Stimulated activated CD4-positive, alpha-beta T cell treated with anti-CD3 and anti-CD28 coated beads, TNF-alpha, amount 100 ng/mL, for 48 hours (primary cell): ENCODE data around the gene PRMT9.

Experiments used
- DNase-seq, 3 donors: peaks; one replicate each; pipeline ENCODE4 v3.0.0-alpha.2; 2020; ENCODE audit warnings: low read depth in 3 of 3

PRMT9 gene

DNA sequence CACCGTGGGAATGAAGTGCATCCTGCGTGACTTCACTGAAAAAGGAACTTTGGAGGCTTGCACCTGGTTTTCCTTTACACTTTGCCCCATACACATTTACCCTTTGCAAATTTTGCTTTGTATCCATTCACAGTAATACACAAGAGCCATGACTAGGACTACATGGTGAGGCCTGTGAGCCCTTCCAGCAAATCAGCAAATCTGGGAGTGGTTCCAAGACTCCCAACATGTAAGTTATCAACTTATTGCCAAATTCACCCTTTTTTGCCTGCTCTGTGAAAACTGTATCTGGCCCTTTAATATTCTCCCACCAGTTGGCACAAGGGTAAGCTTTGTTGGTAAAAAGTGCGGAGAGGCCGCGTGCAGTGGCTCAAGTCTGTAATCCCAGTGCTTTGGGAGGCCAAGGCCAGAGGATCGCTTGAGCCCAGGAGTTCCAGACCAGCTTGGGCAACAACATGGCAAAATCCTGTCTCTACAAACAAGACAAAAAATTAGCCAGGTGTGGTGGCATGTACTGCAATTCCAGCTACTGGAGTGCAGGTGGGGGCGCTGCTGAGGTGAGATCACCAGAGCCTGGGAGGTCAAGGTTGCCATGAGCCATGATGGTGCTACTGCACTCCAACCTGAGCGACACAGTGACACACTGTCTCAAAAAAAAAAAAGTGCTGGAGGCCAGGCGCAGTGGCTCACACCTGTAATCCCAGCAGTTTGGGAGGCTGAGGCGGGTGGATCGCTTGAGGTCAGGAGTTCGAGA, 5.0 kb downstream of the PRMT9 start:
- DNase-seq: no peak

DNA sequence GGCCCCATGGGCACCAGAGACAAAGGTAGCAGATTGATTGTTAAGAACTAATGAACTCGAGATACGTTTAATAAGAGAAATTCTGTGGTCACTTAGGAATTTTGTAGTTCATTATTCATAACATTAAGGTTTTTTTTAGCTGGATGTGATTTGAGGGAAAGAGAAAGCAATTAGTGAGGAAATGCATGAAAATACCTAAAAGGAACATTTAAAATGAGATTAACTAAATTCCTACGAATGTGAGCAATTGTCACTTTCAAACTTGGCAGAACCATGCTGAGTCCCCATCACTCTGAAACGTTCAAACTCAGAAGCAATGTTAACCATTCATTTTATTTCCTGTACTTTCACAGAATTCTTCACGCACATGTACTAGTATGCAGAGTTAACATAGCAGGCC, 5.9 kb downstream of the PRMT9 start:
- DNase-seq: no peak

DNA sequence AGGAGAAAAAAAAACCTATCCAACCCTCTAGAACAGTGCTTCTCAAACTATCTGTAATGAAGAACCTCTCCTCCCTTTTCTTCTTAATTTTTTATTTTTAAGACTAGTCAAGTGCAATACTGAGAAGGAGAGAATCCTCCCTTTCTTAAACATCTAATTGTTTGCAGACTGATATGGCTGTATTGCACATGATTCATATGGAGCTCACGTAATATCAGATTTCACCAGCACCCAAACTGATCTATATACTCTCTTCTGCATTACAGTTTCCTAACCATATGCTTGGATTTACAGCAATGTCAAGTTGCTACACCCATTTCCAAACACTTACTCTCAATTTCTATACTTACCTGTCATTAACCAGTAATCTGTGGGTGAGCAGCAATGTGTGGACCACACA, 9.5 kb downstream of the PRMT9 start:
- no peak for DNase-seq

DNA sequence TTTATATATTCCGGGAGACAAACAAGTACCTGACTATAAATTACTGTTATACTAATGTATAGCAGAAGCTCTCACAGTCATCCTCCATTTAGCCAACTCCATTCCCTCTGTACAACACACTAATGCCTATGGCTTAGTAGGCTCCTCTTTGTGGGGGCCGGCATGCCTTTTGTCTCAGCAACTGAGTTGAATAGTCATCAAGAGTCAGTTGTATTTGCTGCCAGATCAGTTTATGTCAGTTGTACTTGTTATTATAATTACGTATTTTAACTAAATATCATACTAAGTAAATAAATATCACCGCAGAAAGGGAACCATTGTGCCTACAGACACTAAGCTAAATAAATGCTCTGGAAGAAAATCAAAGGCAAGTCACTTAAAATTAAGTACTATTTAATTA, 9.9 kb downstream of the PRMT9 start:
- no peak for DNase-seq

DNA sequence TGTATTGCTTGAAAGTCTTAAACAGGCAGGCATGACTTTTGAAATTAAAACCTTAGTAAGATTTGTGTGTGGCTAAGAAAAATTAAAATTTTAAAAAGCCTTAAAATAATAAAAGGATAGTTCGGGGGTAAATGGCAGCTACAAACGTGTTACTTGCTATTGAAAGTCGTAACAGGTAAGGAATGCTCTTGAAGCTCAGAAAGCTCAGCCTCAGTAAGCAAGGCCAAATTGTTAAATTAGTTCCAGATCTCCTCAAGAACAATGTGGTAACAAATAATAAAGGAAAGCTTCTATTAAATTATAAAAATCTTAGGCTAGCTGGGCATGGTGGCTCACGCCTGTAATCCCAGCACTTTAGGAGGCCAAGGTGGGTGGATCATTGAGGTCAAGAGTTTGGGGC, 25.5 kb downstream of the PRMT9 start:
- no peak for DNase-seq

DNA sequence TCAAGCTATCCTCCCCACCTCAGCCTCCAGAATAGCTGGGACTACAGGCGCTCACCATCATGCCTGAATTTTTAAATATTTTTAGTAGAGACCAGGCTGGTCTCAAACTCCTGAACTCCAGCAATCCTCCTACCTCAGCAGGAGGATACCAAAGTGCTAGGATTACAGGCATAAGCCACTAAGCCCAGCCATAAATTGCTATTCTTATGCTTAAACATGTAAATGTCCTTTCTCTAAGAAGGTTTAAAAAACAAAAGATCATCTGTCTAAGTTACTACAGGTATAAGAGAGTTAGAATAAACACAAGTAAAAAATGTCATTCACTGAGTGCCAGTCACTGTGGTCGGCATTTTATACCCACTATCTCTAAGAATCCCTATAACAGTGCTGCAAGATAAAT, 28.3 kb downstream of the PRMT9 start:
- DNase-seq: no peak

DNA sequence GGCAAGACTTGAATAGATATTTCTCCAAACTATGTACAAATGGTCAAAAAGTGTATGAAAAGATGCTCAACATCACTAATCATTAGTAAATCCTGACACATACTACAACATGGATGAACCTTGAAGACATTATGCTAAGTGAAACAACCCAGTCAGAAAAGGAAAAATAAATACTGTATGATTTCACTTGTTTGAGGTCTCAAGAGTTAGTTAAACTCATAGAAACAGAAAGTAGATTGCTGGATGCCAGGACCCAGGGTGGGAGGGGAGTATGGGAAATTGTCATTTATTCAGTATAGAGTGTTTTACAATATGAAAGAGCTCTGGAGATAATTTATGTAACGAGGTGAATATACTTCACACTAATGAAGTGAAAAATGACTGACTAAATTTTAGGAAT, 32.4 kb downstream of the PRMT9 start:
- no peak for DNase-seq

DNA sequence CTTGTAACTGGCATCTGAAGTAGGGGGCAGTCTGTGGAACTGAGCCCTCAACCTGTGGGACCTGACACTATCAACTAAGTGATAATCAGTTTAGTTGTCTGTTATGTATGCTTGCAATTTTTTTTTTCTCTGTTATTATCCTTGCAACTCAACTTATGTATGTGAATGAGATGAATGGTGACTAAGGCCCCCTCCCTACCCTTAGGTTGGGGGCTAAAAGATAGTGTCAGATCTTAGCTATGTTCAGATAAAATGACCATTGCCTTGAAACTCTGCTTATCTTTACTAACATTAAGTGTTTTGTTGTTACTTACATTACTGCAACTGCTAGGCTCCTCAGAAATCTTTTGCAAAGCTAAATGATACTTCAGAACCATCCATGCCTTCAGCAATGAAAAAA, 35.3 kb downstream of the PRMT9 start:
- DNase-seq: no peak

DNA sequence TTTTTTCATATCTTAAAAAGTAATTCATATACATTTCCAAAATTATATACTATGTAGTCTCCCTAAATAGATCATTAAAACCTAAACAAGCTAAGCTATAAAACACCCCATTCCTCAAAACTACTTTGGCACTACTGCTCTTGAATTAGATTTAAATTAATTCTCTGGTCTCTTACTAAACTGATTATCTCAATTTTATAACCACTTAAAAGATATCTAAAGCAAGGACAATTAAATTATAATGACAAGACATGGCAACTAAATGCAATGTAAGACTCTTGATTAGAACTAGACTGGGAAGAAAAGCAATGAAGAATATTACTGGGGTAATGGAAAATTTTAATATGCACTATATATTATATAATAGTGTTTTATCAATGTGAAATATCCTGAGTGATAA, 38.9 kb downstream of the PRMT9 start:
- DNase-seq: no peak

DNA sequence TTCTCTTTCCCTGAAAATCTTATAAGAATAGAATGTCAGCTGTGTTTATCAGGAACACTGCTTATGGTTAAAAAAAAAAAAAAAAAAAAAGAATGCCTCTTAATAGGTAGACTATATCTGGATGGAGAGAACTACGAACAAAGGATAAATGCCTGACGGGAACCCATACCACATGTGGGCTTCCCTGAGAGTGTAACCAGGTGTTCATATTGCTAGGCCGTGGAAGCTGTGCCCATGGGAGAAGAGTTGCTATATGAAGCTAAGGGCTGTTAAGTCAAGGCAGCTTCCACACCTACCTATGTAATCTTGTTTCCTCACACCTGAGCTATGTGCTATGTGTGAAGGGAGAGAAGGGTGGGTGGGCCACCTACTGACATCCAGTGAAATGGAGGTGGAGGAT, 39.5 kb downstream of the PRMT9 start:
- no peak for DNase-seq

DNA sequence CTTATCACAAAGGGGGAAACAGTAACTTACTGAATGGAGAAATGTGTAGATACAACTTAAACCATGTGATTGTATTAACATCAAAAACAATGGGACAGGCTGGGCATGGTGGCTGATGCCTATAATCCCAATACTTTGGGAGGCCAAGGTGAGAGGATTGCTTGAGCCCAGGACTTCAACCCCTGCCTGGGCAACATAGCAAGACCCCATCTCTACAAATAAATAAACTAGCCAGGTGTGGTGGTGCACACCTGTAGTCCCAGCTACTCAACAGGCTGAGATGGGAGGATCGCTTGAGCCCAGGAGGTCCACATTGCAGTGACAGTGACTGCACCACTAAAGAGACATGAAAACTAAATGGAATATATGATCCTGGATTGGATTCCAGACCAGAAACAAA, 40.3 kb downstream of the PRMT9 start:
- no peak for DNase-seq

DNA sequence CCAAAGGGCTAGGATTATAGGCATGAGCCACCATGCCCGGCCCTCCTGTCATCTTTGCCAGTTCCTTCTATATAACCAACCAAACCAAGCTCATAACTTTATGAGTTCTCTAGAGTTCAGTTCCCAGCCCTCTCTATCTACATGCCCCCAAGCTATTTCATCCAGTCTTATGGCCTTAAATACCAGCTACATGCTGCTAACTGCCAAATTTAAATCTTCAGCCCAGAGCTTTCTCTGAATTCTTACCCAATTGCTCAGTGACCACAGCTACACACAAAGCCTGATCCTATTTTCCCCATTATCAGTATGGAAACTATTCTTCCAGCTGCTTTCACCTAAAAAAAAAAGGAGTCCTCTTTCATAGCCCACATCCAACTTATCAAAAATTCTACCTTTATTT, 43.6 kb downstream of the PRMT9 start:
- no peak for DNase-seq

DNA sequence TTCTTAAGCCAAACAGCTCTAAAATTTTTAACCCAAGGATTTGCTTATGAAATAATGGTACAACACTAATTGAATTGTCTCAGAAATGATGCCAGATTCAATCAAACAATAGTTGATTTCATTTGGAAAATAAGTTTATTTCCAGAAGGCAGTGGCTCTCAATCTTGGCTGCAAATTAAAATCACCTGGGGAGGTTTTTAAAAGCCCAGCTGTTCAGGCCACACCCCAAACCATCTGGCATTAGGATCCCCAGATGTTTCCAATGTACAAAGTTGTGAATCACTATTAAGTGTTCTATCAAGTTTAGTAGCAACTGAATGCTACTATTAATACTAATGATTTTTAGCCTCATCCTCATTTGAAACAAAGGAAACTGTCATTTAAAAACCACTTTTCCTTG, 44.6 kb downstream of the PRMT9 start:
- no peak for DNase-seq

DNA sequence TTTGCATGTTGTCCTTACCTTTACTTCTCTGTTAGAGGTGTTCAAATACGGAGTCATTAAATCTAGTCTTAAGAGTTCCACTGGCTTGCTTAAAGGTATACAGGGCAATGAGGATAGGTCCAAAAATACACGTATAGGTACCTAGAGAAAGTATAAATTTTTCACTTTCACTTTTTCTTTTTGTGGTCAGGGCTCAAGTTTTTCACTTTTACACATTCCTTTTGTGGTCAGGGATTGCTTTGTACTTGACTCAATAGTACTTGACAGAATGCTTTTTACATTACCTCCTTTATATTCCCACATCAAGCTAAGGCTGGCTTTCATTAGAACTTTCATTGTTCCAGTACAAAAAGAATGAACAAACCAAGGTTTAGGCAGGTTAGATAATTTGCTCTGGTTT, 45.0 kb downstream of the PRMT9 start:
- DNase-seq: no peak

DNA sequence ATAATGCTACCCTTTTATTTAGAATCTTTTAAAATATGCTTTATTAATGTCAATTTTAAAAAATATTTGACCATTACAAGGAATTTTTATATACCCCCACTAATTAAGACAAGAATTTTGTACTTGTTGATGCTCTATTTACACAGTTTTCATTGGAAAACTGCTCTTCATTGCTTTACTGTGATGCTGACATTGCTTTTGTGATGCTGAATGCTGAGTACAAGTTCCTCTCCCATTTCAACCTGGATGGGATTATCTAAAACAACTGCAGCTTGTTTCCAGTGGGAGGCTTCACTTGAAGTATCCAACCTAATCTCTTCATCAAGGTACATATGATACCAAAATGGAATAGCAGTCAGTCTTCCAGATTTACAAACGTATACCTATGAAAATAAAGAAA, 45.6 kb downstream of the PRMT9 start:
- DNase-seq: no peak

DNA sequence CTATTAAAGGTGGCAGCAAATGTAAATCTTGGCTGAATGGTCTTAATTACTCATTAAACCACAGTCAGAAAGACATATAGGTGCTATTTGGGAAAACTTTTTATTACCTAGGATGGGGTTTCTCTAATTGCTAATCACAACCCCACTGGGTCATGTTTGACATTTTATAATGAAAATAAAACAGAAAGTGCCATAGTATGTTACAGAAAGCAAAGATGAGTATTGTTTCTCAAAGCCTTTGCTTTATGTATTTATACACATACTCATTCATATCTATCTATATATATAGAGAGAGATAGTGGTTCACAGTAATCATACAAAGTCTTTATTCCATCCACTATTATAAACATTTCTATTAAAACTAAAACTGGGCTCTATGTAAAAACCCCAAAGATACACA, 48.6 kb downstream of the PRMT9 start:
- DNase-seq: no peak

DNA sequence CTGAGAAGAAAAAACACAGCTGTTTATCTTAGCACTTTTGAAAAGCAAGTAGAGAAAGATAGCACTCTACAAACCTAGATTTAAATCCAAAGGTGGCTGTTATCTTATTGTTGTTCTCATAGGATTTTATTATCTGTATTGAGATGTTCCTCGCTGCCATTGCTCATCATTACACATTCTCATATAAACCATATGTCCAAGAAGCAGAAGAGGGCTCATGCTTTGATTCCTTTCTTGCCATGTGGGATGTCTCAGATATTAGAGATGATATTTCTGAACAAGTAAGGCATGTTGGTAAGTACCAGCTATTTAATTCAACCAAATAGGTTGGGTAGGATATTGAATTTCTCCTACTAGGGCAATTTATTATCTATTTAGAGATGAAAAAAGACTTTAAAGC, 50.3 kb downstream of the PRMT9 start:
- no peak for DNase-seq

DNA sequence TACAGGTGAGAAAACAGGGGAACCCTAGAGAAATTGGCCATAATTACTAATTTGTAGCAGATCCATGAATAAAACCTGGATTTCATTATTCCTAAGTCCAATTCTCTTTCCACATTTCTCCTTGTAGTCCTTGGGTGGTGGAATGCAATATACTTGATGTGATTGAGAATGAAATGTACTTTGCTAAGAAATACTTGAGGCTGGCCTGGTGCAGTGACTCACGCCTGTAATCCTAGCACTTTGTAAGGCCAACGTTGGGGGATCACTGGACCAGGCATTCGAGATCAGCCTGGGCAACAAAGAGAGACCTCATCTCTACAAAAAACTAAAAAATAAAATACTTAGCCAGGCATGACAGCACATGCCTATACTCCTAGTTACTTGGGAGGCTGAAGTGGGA, 50.9 kb downstream of the PRMT9 start:
- no peak for DNase-seq

DNA sequence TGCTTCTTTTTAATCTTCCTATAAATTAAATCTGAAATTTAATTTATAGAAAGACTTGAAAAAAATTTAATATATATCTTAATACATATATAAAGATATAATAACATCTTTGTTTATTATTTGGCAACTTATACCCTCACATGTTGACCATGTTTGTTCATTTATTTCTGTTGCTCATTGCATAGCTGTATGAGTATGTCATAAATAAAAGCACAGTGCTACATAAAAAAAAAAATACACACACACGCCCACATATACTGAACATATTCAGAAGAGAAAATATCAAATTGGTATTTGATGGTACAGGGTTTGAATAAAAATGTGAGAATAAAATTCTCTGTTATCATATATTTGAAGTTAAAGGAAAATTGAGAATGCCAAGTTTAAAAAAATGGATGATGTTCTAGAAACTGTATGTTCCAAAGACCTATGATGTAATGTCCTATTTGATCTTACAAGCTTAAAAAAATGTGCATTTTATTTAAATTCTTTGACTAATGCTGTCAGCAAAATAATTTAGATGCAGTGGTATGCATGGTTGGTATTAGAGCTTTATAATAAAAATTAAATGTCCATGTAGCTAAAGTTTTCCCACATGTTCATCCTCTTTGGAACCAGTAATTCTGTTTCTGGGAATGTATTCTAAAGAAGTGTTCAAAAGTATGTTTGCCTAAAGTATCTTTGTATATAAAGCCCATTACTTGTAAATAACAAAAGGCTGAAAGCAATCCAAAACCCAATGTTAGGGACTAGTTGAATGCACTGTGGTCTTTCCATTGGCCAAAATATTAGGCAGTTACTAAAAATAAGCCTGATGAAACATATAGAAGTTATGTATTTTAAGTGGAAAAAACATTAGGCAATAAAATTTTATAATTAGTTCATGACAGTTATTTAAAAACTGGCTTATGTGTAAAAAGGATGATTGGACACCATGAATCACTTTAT, 53.9 kb downstream of the PRMT9 start:
- no peak for DNase-seq

DNA sequence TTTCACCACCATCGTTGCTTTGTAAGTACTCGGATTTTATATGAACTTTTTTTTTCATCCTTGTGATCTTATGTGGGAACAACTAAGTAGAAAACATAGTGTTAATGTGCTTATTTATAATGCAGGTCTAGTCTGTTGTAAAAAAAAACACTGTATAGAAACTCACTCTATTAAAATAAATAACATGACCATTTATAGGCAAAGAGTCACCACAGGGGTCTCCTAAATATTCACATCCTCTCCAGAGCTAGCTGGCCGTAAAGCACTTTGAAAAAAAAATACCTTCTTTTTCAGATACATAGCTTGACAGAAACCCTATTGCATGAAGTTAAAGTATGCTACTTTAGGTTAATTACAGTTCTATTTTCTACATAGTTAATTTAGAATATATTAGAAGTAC, 55.5 kb downstream of the PRMT9 start:
- no peak for DNase-seq

DNA sequence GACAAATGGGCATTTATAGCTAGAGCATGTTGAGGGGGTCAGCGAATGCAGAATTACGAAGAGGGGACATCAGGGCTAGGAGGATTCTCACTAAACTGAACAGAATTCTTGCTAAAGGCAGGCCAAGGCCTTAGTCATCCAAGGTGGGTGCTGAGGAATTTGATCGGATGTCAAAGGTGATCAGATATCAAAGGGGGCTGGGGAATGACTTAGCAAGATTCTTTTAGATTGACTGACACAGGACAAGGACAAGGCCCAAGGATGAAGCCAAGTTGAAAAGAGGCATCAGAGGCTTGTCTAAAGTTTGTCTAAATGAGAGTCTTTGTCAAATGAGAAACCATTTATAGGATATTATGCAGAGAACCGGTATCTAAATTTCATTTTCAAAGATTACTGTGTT, 57.1 kb downstream of the PRMT9 start:
- DNase-seq: no peak

DNA sequence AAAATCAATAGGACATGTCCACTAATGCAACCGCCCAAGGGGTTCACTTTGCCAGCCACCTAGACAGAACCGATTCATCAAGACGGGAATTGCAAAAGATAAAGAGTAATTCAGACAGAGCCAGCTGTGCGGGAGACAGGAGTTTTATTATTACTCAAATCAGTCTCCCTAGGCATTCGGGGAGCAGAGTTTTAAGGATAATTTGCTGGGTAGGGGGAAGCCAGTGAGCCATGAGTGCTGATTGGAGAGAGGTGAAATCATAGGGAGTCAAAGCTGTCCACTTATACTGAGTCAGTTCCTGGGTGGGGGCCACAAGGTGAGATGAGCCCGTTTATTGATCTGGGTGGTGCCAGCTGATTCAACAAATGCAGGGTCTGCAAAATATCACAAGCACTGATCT, 58.2 kb downstream of the PRMT9 start:
- no peak for DNase-seq

DNA sequence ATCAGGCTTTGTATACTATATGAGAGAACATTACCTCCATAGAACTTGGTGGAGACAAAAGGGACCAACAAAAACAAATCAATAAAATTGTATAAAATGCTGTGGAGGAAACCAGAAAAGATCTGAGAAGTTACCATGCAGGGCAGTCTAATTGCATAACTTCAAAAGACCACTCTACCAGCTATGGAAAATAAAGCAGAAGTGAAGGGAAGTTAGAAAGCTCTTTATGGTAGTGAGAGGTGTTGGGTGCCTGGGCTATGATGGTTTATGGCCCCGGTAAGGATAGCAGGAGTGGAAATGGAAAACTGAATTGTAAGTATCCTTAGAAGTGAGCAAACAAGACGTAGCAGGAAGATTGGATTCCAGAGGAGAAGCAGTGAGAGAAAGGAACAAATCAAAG, 63.6 kb downstream of the PRMT9 start:
- no peak for DNase-seq
